Measurements from ENCODE around the gene EIF4B. TPM values are rescaled to one million over a fixed set of nuclear protein-coding genes. Genes with fewer than 3 reads are reported as not detected.
A peak's percentile ranks its signal among the peaks of the same experiment; 100 is the strongest.

Gene EIF4B
- total and polyA plus RNA-seq, 2 of the 13 experiments (the other 11 are each of a cell fraction or from before 2014, with no cell fraction given): 416 to 548 TPM

DNA sequence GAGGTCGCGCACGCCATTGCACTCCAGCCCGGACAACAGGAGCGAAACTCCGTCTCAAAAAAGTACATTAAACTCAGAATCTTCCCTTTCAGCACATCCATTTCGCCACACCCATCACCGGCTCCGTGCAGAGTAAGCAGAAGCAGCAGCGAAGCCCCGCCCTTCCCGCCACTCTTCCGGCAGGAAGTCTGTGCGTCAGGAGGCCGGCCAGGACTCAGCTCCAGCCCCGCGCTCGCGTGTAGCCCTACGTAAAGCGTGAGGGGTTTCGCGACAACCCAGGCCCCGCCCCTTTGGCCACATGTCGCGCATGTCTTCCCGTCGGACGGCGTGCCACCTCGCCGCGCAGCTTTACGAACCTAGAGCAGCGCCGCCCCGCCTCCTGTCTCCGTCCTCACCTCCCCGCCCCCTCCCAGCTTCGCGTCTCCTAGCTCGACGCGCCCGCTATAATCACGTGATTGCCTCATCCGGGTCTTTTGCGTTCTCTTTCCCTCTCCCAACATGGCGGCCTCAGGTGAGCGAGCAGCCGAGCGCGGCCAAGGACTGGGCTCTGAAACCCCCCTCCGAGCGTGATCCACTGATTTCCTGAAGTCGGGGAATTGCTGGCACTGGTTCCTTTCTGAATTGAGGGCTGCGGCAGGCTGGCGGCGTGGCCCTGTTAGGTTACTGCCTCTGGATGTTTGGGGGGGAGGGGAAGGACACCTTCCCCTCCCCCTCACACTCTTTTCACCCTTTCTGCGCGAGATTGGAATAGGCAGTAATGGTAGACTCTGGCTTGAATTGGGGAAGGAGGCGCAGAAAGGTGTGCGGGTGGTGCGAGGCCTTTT is at the start of gene EIF4B (continued):
- TF ChIP-seq YY1 (IDR thresholded peaks at IDR 0.05; ENCODE audit: insufficient read depth, insufficient replicate concordance, low read depth, low read length) (peak; percentile 96), NCOA5 (CRISPR knock-in tag; IDR thresholded peaks at IDR 0.05) (no peak), ZNF839 (CRISPR knock-in tag; IDR thresholded peaks at IDR 0.05; ENCODE audit: borderline replicate concordance) (no peak), MAZ (IDR thresholded peaks at IDR 0.05; ENCODE audit: borderline replicate concordance, low read depth, low read length) (peak; percentile 15; the same call in 1 of the 2 replicates), MAZ (CRISPR knock-in tag; IDR thresholded peaks at IDR 0.05; ENCODE audit: low read depth) (peak; percentile 68), ZNF766 (CRISPR knock-in tag; IDR thresholded peaks at IDR 0.05; ENCODE audit: borderline replicate concordance) (peak; percentile 1; the same call in 1 of the 2 replicates), ATRX (CRISPR knock-in tag; IDR thresholded peaks at IDR 0.05; ENCODE audit: borderline replicate concordance) (no peak), ZNF570 (CRISPR knock-in tag; IDR thresholded peaks at IDR 0.05; ENCODE audit: borderline replicate concordance) (no peak), NKX3-1 (CRISPR knock-in tag; IDR thresholded peaks at IDR 0.05) (no peak), RELA (CRISPR knock-in tag; IDR thresholded peaks at IDR 0.05) (no peak), ZNF501 (CRISPR knock-in tag; IDR thresholded peaks at IDR 0.05) (peak; percentile 96), GPN1 (CRISPR knock-in tag; IDR thresholded peaks at IDR 0.05; ENCODE audit: borderline replicate concordance) (no peak), ZNF816 (CRISPR knock-in tag; IDR thresholded peaks at IDR 0.05; ENCODE audit: borderline replicate concordance) (0 out of 2 replicates have a peak, but pooled peaks have one; percentile 88), DNMT1 (CRISPR knock-in tag; IDR thresholded peaks at IDR 0.05) (no peak), SMARCE1 (IDR thresholded peaks at IDR 0.05; ENCODE audit: borderline replicate concordance) (no peak)
- TF ChIP-seq, protein P1, sequence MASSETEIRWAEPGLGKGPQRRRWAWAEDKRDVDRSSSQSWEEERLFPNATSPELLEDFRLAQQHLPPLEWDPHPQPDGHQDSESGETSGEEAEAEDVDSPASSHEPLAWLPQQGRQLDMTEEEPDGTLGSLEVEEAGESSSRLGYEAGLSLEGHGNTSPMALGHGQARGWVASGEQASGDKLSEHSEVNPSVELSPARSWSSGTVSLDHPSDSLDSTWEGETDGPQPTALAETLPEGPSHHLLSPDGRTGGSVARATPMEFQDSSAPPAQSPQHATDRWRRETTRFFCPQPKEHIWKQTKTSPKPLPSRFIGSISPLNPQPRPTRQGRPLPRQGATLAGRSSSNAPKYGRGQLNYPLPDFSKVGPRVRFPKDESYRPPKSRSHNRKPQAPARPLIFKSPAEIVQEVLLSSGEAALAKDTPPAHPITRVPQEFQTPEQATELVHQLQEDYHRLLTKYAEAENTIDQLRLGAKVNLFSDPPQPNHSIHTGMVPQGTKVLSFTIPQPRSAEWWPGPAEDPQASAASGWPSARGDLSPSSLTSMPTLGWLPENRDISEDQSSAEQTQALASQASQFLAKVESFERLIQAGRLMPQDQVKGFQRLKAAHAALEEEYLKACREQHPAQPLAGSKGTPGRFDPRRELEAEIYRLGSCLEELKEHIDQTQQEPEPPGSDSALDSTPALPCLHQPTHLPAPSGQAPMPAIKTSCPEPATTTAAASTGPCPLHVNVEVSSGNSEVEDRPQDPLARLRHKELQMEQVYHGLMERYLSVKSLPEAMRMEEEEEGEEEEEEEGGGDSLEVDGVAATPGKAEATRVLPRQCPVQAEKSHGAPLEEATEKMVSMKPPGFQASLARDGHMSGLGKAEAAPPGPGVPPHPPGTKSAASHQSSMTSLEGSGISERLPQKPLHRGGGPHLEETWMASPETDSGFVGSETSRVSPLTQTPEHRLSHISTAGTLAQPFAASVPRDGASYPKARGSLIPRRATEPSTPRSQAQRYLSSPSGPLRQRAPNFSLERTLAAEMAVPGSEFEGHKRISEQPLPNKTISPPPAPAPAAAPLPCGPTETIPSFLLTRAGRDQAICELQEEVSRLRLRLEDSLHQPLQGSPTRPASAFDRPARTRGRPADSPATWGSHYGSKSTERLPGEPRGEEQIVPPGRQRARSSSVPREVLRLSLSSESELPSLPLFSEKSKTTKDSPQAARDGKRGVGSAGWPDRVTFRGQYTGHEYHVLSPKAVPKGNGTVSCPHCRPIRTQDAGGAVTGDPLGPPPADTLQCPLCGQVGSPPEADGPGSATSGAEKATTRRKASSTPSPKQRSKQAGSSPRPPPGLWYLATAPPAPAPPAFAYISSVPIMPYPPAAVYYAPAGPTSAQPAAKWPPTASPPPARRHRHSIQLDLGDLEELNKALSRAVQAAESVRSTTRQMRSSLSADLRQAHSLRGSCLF (CRISPR knock-in tag; IDR thresholded peaks at IDR 0.05; ENCODE audit: borderline replicate concordance): no peak
- TF ChIP-seq, protein P2, sequence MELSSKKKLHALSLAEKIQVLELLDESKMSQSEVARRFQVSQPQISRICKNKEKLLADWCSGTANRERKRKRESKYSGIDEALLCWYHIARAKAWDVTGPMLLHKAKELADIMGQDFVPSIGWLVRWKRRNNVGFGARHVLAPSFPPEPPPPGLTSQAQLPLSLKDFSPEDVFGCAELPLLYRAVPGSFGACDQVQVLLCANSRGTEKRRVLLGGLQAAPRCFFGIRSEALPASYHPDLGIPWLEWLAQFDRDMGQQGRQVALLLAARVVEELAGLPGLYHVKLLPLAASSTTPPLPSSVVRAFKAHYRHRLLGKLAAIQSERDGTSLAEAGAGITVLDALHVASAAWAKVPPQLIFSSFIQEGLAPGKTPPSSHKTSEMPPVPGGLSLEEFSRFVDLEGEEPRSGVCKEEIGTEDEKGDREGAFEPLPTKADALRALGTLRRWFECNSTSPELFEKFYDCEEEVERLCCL (CRISPR knock-in tag; IDR thresholded peaks at IDR 0.05; ENCODE audit: borderline replicate concordance): 0 out of 2 replicates have a peak, but pooled peaks have one; percentile 11
- TF ChIP-seq, protein P3, sequence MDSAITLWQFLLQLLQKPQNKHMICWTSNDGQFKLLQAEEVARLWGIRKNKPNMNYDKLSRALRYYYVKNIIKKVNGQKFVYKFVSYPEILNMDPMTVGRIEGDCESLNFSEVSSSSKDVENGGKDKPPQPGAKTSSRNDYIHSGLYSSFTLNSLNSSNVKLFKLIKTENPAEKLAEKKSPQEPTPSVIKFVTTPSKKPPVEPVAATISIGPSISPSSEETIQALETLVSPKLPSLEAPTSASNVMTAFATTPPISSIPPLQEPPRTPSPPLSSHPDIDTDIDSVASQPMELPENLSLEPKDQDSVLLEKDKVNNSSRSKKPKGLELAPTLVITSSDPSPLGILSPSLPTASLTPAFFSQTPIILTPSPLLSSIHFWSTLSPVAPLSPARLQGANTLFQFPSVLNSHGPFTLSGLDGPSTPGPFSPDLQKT (CRISPR knock-in tag; IDR thresholded peaks at IDR 0.05; ENCODE audit: borderline replicate concordance): no peak
- TF ChIP-seq, protein P4, sequence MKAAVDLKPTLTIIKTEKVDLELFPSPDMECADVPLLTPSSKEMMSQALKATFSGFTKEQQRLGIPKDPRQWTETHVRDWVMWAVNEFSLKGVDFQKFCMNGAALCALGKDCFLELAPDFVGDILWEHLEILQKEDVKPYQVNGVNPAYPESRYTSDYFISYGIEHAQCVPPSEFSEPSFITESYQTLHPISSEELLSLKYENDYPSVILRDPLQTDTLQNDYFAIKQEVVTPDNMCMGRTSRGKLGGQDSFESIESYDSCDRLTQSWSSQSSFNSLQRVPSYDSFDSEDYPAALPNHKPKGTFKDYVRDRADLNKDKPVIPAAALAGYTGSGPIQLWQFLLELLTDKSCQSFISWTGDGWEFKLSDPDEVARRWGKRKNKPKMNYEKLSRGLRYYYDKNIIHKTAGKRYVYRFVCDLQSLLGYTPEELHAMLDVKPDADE (CRISPR knock-in tag; IDR thresholded peaks at IDR 0.05): no peak
